ENCODE results near the gene SPRED1.

SPRED1 gene

DNA sequence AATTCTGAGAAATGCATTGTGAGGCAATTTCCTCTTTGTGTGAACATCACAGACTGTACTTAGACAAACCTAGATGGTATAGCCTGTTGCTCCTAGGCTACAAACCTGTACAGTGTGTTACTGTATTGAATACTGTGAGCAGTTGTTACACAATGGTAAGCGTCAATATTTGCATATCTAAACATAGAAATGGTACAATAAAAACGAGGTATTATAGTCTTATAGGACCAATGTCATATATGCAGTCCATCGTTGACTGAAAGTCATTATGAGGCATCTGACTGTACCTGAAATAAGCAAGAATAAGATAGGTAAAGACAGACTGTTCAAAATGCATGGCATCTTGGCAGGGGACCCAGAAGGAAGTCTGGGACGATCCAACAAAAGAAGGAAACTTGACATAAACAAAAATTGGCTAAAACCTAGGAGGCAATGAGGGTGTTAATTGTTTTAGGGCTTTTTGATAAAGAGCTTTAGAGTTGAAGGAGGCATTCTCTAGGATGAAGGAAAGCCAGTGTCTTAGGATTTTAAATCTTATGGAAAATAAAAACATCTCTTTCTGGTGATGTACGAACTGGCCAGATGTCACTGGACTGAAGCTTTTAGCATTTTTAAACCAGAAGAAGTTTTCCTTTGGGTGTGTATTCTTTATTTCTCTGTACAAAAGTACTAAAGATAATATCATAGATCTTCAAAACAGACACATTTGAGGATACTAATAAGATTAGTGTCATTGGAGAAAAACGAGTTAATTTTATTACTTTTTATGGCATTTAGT is 9.2 kb upstream of the SPRED1 start:
- DNase-seq (ENCODE audit: low read depth in 1 of 2, low spot score in 1 of 2), result no peak
- Histone ChIP-seq H3K27ac (replicated peaks) (no peak overlapping the region), H3K4me3 (replicated peaks; ENCODE audit: insufficient read depth, low read length) (no peak overlapping the region), H3K27me3 (ENCODE audit: insufficient read depth, poor library complexity, severe bottlenecking) (no peaks in the 10 kb centered on the region)
- TF ChIP-seq, protein P1, sequence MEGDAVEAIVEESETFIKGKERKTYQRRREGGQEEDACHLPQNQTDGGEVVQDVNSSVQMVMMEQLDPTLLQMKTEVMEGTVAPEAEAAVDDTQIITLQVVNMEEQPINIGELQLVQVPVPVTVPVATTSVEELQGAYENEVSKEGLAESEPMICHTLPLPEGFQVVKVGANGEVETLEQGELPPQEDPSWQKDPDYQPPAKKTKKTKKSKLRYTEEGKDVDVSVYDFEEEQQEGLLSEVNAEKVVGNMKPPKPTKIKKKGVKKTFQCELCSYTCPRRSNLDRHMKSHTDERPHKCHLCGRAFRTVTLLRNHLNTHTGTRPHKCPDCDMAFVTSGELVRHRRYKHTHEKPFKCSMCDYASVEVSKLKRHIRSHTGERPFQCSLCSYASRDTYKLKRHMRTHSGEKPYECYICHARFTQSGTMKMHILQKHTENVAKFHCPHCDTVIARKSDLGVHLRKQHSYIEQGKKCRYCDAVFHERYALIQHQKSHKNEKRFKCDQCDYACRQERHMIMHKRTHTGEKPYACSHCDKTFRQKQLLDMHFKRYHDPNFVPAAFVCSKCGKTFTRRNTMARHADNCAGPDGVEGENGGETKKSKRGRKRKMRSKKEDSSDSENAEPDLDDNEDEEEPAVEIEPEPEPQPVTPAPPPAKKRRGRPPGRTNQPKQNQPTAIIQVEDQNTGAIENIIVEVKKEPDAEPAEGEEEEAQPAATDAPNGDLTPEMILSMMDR (IDR thresholded peaks at IDR 0.05; ENCODE audit: insufficient read depth, low read length), result no peak
- no peak for TF ChIP-seq GABPA (IDR thresholded peaks at IDR 0.05; ENCODE audit: low read depth)
- no peak for TF ChIP-seq POLR2AphosphoS5 (IDR thresholded peaks at IDR 0.05; ENCODE audit: low read depth)

DNA sequence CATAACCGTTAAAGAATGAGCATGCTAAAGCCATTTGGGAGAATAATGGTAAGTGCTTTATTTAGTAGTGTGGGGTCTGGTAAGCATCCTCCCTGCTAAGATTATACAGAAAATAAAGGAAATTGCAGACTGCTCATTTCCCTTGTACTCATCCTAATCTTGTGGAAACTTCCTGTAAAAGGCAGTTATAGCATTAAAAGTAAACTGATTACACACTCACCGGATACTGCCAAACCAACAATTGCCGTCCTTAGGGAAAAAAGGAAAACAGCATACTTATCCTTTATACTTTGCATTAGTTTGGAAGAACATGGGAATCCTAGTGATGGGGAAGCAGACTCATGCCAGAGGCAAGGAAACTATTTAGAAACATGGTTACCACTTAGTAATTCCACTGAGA is 5.3 kb upstream of the SPRED1 start:
- H3K27ac ChIP-seq (replicated peaks), result no peak overlapping the region
- DNase-seq (ENCODE audit: low read depth in 1 of 2, low spot score in 1 of 2), result no peak
- no peak for TF ChIP-seq SPI1 (IDR thresholded peaks at IDR 0.05; ENCODE audit: borderline replicate concordance, low read depth)
- no peak for TF ChIP-seq GABPA (IDR thresholded peaks at IDR 0.05; ENCODE audit: low read depth)
- TF ChIP-seq, protein P2, sequence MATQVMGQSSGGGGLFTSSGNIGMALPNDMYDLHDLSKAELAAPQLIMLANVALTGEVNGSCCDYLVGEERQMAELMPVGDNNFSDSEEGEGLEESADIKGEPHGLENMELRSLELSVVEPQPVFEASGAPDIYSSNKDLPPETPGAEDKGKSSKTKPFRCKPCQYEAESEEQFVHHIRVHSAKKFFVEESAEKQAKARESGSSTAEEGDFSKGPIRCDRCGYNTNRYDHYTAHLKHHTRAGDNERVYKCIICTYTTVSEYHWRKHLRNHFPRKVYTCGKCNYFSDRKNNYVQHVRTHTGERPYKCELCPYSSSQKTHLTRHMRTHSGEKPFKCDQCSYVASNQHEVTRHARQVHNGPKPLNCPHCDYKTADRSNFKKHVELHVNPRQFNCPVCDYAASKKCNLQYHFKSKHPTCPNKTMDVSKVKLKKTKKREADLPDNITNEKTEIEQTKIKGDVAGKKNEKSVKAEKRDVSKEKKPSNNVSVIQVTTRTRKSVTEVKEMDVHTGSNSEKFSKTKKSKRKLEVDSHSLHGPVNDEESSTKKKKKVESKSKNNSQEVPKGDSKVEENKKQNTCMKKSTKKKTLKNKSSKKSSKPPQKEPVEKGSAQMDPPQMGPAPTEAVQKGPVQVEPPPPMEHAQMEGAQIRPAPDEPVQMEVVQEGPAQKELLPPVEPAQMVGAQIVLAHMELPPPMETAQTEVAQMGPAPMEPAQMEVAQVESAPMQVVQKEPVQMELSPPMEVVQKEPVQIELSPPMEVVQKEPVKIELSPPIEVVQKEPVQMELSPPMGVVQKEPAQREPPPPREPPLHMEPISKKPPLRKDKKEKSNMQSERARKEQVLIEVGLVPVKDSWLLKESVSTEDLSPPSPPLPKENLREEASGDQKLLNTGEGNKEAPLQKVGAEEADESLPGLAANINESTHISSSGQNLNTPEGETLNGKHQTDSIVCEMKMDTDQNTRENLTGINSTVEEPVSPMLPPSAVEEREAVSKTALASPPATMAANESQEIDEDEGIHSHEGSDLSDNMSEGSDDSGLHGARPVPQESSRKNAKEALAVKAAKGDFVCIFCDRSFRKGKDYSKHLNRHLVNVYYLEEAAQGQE (IDR thresholded peaks at IDR 0.05; ENCODE audit: insufficient replicate concordance, low read depth), result no peak
- TF ChIP-seq, protein P1 (IDR thresholded peaks at IDR 0.05; ENCODE audit: insufficient read depth, low read length), result no peak
- no peak for TF ChIP-seq POLR2AphosphoS5 (IDR thresholded peaks at IDR 0.05; ENCODE audit: low read depth)
- H3K4me3 ChIP-seq (replicated peaks; ENCODE audit: insufficient read depth, low read length), result no peak overlapping the region
- H3K27me3 ChIP-seq (ENCODE audit: insufficient read depth, poor library complexity, severe bottlenecking), result peaks cover 8% of the 10 kb centered on the region

DNA sequence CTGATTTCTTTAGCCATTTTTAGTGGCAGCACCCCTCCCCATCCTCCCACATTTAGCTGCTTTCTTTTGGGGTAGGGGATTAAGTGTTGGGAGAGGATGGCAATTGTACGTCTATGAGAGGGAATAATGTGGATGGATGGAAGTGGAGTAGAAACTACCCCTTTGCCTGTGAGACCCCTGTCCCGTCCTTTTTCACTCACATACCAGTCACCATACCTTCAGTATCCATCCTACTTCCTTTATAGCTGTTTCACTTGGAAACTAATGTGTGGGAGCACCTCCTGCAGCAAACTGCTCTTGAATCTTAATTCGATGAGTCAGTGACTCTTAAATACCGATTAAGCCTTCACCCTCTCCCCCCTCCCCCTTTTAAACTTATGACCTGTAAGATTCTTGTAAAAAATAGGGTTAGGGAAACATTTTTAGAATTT is 730 bp downstream of the SPRED1 start:
- TF ChIP-seq SPI1 (IDR thresholded peaks at IDR 0.05; ENCODE audit: borderline replicate concordance, low read depth), result no peak
- TF ChIP-seq, protein P2 (IDR thresholded peaks at IDR 0.05; ENCODE audit: insufficient replicate concordance, low read depth), result no peak
- Histone ChIP-seq H3K27me3 (ENCODE audit: insufficient read depth, poor library complexity, severe bottlenecking) (peaks cover 14% of the 10 kb centered on the region), H3K4me3 (replicated peaks; ENCODE audit: insufficient read depth, low read length) (peak overlapping the region; percentile 85), H3K27ac (replicated peaks) (no peak overlapping the region)
- DNase-seq (ENCODE audit: low read depth in 1 of 2, low spot score in 1 of 2), result peak in 1 of 2 experiments; percentile 50

DNA sequence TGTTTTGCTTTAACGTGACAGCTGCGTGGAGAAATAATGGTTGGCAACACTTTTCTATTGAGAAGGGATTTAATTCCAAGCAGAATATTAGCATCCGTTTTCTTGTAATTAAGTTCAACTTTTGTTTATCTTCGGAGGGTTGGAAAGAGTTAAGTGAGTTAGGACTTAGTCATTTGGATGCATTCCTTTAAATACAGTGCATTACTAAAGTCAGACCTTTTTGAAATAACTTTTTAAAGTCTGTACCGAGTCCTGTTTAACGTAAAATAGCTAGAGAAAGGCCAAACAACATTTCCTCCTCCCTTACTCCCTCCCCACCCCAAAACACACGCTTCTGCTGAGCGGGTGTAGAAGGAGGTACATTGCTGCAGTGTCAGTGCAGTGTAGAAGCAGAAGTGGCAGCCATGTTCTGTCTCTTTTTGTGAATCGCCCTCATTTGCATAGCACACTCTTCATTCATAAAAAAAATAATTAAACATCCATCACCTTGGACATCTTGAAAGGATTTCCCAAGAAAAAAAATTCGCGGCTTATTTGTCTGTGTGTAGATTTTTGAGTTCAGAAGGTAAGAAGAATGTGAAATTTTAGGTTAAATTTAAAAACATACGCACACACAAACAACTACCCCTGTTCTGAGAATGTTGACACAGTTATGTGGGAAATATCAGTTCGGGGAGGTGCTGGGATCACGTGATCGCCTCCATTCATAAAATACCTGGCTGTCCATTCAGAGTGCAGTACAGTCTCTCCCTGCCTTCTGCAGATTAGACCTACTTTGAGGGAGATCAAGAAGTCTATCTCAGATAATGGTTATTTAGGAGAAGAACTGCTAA is 1.6 kb downstream of the SPRED1 start:
- DNase-seq (ENCODE audit: low read depth in 1 of 2, low spot score in 1 of 2), result peak; percentile 39 to 54
- Histone ChIP-seq H3K4me3 (replicated peaks; ENCODE audit: insufficient read depth, low read length) (peak overlapping the region; percentile 85), H3K27ac (replicated peaks) (peak overlapping the region; percentile 41), H3K27me3 (ENCODE audit: insufficient read depth, poor library complexity, severe bottlenecking) (peaks cover 11% of the 10 kb centered on the region)
- peak; percentile 54; the same call in 1 of the 2 replicates for TF ChIP-seq SPI1 (IDR thresholded peaks at IDR 0.05; ENCODE audit: borderline replicate concordance, low read depth)
- no peak for TF ChIP-seq GABPA (IDR thresholded peaks at IDR 0.05; ENCODE audit: low read depth)

All from HL-60 (cell line).